Measurements from ENCODE around the gene AMIGO1. TPM values are rescaled to one million over a fixed set of nuclear protein-coding genes. Genes with fewer than 3 reads are reported as not detected.

Gene AMIGO1, protein sequence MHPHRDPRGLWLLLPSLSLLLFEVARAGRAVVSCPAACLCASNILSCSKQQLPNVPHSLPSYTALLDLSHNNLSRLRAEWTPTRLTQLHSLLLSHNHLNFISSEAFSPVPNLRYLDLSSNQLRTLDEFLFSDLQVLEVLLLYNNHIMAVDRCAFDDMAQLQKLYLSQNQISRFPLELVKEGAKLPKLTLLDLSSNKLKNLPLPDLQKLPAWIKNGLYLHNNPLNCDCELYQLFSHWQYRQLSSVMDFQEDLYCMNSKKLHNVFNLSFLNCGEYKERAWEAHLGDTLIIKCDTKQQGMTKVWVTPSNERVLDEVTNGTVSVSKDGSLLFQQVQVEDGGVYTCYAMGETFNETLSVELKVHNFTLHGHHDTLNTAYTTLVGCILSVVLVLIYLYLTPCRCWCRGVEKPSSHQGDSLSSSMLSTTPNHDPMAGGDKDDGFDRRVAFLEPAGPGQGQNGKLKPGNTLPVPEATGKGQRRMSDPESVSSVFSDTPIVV
- total RNA-seq: 1.0 and 2.1 TPM in 2 replicates

DNA sequence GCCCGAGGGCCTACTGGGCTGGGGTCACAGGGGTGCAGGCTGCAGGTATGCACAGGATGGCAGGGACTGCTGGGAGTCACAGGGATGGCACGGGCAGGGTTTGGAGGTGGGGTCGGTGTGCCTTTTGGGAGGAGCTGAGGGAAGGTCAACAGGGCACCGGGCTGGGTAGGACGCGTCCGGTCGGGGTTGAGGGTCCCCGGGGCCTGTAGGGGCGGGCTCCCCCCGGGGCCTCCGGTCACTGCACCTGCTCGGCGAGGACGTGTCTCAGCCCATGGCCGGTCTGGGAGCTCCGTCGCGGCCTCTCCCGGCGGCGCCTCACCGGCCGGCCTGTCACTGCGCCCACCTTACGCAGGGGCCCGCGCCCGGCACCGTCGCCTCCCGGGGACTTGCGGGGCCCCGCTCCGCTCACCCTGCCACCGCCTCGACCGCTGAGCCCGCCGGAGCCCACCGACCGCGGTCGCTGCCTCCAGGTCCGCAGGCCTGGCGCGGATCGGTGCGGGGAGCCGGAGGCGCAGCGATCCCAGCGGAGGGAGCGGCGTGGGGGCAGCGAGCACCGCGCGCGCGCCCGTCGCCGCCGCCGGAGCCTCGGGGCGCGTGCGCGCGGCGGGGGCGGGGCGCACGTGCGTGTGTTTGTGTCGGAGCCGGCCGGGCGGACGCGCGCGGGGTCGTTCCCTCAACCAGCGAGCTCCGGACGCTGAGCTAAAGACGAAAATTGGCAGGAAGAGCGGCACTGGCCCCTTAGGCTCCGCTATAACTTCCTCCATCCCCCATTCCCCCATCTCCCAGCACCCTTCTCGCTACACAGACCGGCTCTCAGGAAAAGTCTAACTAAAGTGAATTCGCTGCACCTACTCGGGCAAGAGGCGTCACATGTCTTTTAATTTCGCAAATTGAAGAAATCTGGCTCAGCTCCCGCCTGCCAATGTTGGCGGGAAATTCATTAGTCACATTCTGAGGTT lies at the start of gene AMIGO1:
TSS of gene AMIGO1 (minus strand) at position 552 of the 959 bp plus-strand sequence. CDS start 815 bp downstream, outside the sequence.

DNA sequence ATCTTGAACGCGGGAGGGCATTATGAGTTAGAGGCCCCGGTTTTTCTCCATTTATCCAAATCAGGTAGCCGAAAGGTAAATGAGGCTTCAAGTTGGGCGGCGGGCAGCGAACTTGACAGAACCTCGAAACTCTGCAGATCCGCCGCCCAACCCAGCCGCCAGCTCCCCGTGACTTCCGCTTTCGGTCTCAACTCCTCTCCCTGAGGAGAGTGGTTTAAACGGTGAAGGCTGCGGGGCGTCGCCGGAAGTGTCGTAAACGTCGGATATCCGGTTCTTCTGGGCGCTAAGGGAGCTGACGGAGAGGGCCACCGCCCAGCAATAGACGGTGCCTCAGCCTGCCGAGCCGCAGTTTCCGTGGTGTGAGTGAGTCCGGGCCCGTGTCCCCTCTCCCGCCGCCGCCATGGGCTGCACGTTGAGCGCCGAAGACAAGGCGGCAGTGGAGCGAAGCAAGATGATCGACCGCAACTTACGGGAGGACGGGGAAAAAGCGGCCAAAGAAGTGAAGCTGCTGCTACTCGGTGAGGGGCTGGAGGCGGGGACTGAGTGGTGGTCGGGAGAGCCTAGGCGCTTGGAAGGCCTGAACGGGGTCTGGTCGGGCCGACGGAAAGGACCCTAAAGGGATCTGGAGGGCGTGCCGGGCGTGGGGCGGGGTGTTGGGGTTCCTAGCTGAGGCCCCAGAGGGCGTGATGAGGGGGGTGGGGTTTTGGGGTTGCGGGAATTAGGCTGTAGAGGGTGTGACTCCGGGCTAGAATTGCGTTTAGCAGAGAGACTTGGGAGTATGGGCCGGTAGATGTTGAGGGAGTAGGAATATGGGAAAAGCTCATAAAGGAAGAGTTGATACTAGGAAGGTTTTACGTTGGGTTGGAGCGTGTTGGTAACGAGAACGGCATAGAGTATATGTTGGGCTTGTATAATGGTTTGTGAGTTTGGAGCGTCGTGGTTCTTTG lies 39.1 kb upstream of the AMIGO1 start, which contains the start of gene GNAI3:
TSS of gene GNAI3 (plus strand) at position 295 of the 947 bp plus-strand sequence. CDS start at position 401, 106 bp downstream.

DNA sequence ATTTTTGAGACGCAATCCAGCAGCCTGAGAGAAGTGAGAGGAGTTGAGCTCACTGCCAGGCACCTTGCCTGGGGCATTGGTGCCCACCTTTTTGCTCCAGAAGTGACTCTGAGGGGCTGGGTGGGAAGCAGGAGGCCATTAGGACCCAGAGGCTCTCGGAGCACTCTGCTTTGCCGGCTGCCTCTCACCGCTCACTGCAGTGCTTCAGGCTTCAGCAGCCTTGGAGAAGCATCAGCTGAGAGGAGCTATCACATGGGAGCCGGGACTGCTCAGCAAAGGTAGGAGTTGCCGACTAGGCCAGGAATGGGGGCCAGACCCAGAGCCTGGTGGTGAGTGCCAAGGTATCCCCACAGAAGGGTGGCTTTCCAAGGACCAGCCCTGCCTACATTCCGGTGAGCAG lies 30.1 kb upstream of the AMIGO1 start, which contains the start of gene GPR61:
TSS of gene GPR61 (plus strand) at position 197 of the 400 bp plus-strand sequence. CDS start 3,151 bp downstream, outside the sequence.

DNA sequence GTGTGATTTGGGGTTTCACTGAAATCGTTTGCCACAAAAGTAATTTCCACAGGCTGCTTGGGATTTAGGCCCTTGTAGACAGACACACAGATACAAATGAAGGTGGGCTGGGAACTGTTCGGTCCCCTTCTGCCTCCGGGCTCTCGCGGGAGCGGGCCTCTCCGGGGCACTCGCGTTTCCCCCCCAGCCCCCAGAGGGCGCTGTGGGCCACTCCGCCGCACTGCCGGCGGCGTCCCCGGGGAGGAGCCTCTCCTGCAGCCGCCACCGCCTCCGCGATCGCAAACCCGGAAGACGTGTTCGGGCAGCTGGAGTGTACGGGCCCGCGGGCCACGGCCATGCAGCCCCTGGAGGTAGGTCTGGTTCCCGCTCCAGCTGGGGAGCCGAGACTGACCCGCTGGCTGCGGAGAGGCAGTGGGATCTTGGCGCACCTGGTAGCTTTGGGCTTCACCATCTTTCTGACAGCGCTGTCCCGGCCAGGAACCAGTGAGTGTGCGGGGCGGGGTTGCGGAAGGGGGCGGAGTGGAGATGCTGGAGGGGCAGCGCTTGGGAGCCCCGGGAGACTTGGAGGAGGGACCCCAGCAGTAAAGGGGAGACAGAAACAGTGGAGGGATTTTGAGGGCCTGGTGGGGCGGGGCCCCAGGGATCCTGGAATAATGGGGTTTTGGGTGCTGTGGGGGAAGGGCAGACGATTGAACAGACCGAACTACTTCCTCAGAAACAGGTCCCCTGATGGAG lies 15.6 kb downstream of the AMIGO1 start, which contains the start of gene CYB561D1:
TSS of gene CYB561D1 (plus strand) at position 290 of the 735 bp plus-strand sequence. CDS start at position 336, 46 bp downstream.

DNA sequence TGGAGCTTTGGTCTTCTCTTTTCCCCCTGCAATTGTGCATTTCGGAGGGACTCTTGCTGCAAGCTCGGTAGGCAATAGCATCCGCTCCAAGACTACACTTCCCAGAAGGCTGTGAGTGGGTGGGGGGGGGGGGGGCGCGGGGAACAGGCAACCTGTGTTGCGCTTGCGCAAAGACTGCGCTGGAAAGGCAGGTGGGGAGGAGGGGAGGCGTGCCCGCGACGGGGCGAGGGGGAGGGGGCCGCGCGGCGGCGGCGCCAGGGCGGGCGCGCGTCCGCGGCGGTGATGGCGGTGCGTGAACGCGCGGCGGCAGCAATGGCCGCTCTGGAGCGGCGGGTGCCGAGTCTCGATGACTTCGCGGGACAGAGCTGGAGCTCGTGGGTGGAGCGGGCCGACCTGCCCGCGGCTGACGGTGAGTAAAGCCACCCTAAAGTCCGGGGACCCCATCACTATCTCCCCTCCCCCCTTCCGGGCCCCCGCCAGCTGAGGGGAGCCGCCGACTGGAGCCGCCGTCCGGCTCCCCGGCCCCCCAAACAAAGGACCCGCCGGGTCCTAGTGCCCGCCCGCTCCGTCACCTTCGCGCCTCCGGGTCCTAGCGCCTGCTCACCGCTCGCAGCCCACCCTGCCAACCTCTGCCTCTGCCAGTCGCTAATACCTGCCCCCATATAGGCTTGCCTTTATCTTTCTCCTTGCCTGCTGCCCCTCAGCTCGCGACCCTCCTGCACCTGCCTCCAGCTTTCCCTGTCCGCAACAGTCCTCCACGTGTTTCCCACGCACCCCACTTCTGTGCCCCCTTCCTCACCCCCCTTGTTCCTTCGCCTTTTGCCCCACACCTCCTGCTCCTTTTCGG lies 25.6 kb downstream of the AMIGO1 start, which contains the start of gene ATXN7L2:
TSS of gene ATXN7L2 (plus strand) at position 234 of the 847 bp plus-strand sequence. CDS start at position 283, 49 bp downstream.

DNA sequence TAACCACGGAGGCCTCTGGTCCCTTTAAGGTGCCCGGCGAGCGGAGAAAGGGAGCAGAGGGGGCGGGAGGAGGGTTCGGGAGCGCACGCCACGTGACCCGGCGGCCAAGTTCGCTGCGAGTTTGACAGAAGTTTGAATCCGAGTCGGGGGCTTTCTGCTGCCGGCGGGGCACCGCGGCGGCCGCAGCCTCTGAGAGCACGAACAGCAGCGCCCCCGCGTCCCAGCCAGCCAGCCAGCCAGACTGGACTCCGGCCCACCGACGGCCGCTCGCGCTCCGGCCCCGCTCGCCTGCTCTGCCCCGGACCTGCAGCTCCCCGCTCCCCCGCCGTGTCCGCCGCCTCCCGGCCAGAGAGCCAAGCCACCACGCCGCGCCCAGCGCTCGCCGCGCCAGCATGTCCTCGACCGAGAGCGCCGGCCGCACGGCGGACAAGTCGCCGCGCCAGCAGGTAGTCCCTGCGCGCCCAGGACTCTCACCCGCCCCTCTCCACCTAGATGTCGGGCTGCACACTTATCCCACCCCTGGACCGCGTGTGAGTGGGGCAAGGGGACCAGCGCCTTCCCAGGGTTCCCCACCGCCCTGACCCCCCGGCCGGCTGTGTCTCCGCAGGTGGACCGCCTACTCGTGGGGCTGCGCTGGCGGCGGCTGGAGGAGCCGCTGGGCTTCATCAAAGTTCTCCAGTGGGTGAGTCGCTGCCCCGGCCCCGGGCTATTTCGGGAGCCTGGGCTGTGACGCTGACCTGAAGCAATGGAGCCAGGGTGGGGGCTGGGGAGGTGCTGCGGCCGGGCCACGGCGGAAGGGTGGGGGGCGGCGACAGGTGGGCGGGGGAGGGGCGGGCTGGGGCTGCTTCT lies 42.9 kb downstream of the AMIGO1 start, which contains the start of gene SYPL2:
TSS of gene SYPL2 (plus strand) at position 95 of the 849 bp plus-strand sequence. CDS start at position 393, 298 bp downstream.

Other genes starting within 250 kb of the AMIGO1 start
- gene PSRC1, start 226.6 kb downstream of the AMIGO1 start, total RNA-seq: 1.5 and 6.0 TPM in 2 replicates
- not detected in 2 replicates for gene MYBPHL, start 202.7 kb downstream of the AMIGO1 start, total RNA-seq
- 27.0 and 44.0 TPM in 2 replicates for gene SORT1, start 111.8 kb downstream of the AMIGO1 start, total RNA-seq
- 53.2 and 54.2 TPM in 2 replicates for gene PSMA5, start 83.3 kb downstream of the AMIGO1 start, total RNA-seq
- gene SYPL2, start 43.2 kb downstream of the AMIGO1 start, total RNA-seq: under 0.01 TPM in 1 of 2 replicates, not detected in the other
- 1.2 and 1.9 TPM in 2 replicates for gene ATXN7L2, start 25.8 kb downstream of the AMIGO1 start, total RNA-seq
- gene CYB561D1, start 15.6 kb downstream of the AMIGO1 start, total RNA-seq: 5.9 and 6.0 TPM in 2 replicates
- 0.59 TPM in 1 of 2 replicates, not detected in the other for gene GPR61, start 30.1 kb upstream of the AMIGO1 start, total RNA-seq
- 18.4 and 22.9 TPM in 2 replicates for gene GNAI3, start 38.9 kb upstream of the AMIGO1 start, total RNA-seq
- 0.09 TPM in 1 of 2 replicates, not detected in the other for gene GNAT2, start 109.9 kb upstream of the AMIGO1 start, total RNA-seq
- gene AMPD2, start 110.1 kb upstream of the AMIGO1 start, total RNA-seq: 83.7 and 116 TPM in 2 replicates
- gene GSTM4, start 146.4 kb upstream of the AMIGO1 start, total RNA-seq: 5.8 and 13.7 TPM in 2 replicates
- gene GSTM2, start 158.3 kb upstream of the AMIGO1 start, total RNA-seq: 18.1 and 20.8 TPM in 2 replicates
- gene GSTM1, start 178.1 kb upstream of the AMIGO1 start, total RNA-seq: 0.51 and 9.8 TPM in 2 replicates
- 1.8 and 2.3 TPM in 2 replicates for gene GSTM5, start 202.5 kb upstream of the AMIGO1 start, total RNA-seq
- gene GSTM3, start 231.3 kb upstream of the AMIGO1 start, total RNA-seq: 24.3 and 138 TPM in 2 replicates

Data from smooth muscle cell of the umbilical artery (primary cell).